HG02763 (cell line): Measurements from ENCODE around the gene TADA3.
A peak's percentile ranks its signal among the peaks of the same experiment; 100 is the strongest.

Experiments used
- ATAC-seq: cut with Tn5 transposase; IDR thresholded peaks from one replicate; pipeline ENCODE4 v1.9.1; 2021; ENCODE audit warnings: mild to moderate bottlenecking, moderate library complexity; ENCODE audit not compliant: unreplicated experiment

The TADA3 gene

DNA sequence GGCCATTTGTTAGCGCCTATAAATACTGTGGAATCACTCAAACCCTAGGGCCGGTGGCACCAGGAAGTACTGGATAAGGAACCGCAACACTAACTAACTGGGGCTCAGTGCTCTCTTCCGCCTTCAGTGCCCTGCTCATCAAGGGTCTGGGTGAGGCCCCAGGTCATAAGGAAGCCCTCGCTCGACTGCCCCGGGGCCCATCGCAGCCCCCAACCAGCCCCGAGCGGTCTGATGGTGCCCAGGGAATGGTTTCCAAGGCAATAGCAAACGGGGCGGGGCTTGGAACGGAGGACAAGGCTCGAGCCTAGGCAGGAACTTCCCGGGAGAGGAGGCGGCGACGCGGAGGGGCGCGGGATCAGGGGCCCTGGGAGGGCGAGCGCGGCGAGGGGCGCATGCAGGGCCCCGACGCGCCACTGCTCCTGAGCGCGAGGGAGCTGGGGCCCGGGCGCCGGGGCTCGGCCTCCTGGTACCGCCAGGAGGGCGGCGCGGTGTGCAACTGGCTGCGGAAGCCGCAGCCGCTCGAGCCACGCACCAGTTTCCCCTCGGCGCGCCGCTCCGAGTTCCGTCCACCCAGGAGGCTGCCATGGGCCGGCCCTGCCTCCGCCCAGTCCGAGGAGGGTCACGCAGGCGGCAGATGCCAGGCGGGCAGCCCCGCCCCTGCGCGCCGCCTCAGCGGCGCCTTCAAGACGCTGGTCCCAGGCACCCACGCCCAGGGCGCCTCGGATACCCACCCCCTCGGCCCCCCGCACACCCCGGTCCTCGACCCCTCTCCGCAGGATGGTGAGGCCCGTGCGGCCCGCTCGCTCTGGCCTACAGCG, 17.6 kb upstream of the TADA3 start, which contains the start of gene TTLL3:
Gene TTLL3, plus strand, starts transcription at position 648 of the 818 bp plus-strand sequence. CDS start 400 bp downstream, outside the sequence.
- peak; percentile 37 for ATAC-seq

DNA sequence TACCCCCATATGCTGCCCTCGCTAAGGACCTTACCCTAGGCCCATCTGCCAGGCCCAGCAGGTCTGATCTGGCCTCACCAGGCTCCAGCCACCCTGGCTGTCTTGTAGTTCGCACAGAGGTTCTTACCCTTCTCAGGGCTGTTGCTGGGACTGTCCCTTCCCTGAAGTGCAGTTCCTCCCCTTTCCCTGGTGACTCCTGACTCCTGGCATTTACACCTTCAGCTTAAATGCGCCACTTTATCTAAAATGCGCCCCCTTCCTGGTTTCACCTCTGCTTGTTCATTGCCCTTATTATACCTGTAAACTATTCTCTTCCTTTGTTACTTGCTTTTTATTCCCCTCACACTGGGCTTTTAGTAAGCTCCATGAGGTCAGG, 17.0 kb upstream of the TADA3 start:
- ATAC-seq, result peak; percentile 13

DNA sequence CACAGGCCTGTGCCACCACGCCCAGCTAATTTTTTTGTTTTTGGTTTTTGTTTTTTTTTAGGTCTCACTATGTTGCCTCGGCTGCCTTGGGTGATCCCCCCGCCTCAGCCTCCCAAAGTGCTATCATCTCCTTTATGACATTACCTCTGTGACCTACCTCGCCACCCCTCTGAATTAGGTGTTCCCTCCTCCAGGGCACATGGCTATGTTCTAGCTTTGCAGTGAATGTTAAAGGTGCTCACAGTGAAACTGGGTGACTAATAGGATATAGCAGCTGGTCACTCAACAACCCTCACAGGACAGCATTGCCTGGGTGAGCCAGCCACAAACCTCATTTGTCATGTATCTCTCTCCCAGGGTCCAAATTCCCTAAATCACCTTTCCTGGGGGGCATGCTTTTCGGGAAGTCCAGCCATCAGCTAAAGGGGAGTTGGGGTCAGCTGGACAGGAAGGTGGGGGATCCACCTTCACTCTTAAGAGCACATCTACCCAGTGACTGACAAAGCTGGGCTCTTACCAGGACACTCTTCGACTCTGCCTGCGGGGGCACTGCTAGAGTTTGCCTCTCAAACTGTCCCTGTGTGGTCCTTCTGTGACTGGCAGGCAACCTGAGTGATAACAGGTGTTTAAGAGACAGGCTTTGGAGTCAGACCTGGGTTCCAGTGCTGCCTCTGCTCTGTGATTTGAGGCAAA, 16.2 kb upstream of the TADA3 start:
- ATAC-seq, result no peak

DNA sequence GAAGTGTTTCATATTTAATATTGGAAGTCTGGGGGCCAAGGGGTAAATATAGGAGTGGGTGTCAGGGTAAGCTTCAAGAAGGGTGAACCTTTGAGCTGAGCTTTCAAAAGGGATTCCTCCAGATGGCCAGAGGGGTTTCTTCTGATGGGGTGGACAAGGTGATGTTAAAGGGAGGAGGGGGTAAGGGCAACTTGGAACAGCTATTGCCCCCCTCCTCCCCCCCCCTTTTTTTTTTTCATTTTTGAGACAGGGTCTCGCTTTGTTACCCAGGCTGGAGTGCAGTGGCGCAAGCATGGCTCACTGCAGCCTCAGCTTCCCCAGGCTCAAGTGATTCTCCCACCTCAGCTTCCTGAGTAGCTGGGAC, 15.7 kb upstream of the TADA3 start:
- ATAC-seq, result no peak

DNA sequence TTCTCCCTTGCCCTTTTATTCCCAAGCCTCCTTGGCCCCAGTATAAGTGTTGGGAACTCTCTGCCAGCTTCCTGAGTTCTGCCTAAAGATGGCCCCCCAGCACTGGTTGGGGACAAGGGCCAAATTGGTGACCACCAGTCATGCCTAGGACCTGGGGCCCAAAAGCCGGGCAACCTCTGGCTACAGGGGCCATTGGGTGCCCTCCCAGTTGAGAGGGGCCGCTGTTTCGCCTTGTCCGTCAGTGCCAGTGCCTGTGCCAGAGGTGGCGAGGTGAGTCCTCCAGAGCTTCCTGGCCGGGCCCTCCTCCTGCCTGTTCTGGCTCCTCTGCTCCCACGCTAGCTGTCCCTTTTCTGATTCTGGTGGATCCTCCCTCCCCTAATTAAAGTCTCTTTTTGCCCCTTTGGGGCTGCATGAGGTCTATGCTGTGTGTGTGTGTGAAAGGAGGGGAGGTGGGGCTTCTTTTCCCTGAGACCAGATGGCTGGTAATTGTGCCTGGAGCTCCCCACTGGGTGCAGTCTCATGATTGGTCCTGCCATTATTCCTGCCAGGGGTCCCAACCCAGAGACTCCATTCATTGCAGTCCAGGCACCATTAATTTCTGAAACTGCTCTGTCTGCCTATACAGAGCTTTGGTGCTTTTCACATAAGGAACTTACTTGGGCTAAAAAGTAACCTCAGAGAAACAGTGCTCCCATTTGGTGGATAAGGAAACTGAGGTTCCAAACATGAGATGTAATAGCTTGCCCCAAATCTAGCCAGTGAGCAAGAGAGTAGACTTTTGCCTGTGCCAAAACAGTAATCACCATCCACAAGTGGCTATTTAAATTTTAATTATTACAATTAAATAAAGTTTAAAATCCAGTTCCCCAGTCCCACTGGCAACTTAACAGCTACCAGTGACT, 14.7 kb upstream of the TADA3 start:
- ATAC-seq, result no peak

DNA sequence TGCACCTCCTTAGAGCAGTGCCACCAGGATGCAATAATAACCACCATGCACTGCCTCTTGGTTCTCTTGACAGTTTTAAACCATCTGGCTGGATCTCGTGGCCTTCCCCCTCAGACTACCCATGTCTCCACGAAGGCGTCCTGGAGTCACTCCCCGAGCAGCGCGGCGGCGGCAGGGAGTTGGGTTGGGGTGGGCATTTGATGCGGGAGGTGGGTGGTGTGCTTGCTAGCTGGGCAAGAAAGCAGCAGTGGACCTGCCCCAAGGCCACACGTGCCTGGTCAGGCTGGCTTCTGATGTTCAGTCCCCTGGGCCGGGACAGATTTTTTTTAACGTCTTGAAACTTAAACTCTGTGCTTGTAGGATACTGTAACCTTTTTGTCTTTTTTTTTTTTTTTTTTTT, 13.9 kb upstream of the TADA3 start:
- ATAC-seq, result no peak

DNA sequence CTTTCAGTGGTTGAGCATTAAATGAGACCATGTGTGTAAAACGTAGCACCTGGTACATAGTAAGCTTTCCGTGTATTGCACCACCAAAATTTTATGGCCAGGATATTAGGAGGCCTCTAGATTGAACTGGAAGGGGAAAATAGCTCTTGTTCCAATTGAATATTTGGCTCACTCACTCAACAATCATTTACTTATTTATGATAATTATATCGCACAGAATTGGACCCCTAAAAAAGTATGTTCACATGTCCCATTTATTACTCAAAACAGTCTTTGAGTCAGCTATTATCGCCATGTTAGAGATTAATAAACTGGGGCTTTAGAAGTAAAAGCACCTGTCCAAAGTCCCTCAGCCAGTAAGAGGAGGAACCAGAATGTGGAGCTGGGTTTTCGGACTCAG, 12.7 kb upstream of the TADA3 start:
- no peak for ATAC-seq

DNA sequence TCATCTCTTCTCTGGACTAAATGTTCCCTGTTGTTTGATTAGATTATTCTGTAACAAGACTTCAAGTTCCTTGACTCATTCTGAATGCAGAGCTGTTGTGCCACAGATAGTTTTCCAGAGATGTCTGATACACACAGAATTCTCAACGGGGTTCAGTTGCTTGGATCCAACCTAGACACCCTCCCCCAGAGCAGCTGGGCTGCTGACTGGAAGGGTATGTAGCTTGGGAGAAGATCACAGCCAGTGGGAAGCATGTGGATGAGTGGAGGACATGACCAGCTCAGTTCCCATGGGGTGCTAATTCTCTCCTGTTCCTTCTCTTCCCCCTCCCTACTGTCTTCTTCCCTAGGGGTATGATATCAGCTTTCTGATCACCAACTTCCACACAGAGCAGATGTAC, 11.2 kb upstream of the TADA3 start:
- ATAC-seq, result no peak

DNA sequence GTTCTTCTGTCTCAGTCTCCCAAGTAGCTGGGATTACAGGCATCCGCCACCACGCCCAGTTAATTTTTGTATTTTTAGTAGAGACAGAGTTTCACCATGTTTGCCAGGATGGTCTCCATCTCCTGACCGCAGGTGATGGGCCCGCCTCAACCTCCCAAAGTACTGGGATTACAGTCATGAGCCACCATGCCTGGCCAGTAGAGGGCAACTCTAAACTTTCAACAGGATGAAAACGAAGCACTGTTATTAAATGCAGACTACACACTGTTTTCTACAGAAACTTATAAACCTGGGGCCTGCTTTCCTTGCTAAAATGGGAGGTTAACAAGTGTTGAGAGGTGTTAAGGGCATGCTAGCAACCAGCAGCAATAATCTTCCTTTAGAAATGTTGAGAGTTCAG, 8.3 kb upstream of the TADA3 start:
- no peak for ATAC-seq

DNA sequence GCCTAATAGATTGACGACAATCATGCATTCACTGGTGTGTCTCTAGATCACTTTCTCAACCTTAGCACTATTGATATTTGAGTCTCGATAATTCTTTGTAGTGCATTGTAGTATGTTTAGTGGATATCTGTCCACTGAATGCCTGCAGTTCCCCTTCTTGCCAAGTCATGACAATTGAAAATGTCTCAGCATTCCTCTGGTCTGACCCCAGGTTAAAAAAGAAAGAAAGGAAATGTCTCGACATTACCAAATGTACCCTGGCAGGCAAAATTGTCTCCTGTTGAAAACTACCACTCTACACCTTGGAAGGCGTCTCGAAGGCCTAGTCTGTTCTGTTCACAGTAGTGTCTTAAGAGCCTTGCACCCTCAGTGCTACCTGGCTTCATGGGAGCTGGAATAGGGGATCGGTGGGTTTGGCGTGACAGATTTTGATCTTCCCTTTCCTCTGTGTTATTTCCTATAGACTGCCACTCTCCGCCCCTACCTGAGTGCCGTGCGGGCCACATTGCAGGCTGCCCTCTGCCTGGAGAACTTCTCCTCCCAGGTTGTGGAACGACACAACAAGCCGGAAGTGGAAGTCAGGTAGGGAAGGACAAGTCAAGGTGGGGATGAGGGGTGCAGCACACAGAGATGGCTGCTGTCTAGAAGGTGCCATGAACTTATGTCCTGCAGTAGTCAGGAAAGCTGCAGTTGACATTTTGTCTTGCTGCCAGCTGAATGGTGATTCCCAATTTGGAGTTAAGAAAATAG, 5.1 kb upstream of the TADA3 start:
- no peak for ATAC-seq

DNA sequence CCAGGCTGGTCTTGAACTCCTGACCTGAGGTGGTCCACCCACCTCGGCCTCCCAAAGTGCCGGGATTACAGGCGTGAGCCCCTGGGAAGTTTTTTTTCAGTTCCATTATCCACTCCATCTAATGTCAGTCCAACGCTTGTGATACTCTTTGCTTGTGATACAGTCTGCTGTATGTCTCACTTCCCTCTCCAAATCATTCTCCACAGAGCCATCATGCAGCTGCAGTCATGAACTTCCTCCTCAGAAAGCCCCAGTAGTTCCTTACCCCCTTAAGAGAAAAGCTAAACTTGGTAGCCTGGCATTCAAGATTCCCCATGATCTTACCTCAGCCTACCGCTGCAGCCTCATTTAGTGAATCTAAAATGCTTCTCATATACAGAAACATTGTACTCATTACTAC, 2.9 kb upstream of the TADA3 start:
- ATAC-seq, result no peak

DNA sequence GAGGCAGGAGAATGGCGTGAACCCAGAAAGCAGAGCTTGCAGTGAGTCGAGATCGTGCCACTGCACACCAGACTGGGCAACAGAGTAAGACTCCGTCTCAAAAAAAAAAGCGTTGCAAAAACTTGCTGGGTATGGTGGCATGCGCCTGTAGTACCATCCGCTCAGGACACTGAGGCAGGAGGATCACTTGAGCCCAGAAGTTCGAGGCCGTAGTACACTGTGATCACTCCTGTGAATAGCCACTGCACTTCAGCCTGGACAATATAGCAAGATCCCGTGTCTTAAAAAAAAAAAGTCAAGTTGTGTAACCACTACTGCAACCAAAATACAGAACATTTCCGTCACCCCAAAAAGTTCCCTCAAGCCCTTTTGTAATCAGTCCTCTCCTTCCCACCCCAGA, 2.1 kb upstream of the TADA3 start:
- no peak for ATAC-seq

DNA sequence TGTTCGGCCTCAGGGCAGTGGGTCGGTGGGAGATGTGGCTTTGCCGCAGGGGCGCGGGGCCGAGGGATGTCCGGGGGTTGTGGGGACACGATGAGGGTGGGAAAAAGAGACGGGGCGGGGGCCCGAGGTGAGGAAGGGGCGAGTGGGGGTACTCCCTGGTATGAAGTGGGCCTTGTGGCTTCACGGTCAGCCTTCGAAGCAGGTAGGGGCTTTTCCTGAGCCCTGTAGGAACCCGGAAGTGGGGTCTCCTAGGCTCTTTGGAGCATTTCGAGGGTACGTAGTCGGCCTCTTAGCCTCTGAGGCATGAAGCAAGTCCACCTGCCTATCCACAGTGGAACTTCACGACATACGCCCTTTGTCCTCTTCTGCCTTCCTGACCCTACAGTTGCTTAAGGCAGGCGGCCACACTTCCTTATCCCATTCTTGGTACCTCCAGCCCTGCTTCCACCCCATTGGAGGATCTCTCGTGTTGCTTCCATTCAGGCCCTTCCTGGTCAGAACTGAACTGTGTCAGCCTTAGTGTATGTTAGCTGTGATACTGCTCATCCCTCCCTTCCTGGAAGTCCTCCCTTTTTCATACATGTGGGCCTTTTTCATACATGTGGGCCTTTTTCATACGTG, 998 bp upstream of the TADA3 start:
- ATAC-seq, result no peak

DNA sequence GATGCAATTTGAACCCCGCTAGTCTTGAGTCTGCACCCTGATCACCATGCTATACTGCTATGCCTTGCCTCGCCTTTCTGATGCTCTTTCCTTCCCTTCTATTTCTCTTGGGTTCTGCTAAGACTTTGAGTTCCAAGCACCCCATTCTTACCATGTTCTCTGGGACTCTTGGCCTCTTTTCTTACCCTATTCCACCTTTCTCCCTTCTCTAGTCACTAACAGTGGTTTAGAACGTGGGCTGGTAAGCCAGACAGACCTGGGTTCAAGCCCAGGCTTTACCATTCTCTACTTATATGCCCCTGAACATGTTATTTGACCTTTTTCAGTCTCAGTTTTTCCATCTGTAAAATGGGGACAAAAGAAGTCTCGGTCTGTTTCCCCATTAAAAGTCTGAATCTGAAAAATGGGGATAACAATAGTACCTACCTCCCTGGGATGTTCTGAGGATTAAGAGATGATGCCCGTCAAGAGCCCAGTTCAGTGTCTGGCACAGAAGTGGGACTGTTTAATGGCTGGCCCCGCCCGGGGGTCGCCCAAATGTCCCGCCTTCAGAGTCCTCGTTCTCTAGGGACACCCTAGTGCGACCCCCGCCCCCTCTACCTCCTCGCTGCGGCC, 376 bp downstream of the TADA3 start:
- no peak for ATAC-seq

DNA sequence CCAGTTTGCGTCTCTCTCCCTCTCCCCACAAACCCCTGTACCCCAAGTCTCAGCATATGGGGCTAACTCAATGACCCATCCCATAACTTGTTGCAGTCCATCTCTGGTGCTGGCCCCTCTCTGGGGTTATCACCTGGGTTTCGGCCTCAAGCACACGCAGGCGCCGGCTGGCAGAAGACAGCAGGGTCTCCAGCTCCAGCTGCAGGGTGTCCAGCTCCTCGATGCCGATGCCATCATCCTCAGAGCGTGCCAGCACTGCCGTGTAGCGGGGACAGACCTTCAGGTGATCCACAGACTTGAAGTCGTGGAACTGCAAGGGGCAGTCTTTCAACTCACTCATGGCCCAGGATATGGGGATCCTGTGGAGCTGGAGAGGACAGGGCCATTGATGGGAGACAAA, 1.1 kb downstream of the TADA3 start:
- no peak for ATAC-seq

DNA sequence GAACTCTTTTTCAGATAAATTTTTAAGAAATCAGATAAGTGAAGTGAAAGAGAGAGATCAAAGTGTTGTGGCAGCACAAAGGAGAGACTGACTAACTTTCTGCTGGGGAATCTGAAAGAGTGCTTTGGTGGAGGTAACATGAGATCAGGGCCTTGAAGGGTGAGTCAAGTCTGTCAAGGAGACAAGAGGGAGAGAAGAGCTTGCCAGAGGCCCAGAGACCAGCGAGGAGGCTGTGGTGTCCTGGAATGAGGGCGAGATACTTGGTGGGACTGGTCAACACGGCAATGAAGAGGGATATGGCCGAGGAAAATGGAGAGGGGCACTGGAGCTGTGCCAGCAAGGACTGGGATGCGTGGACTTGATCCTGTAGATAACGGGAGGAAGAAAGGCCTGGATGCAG, 4.6 kb downstream of the TADA3 start:
- ATAC-seq, result no peak

DNA sequence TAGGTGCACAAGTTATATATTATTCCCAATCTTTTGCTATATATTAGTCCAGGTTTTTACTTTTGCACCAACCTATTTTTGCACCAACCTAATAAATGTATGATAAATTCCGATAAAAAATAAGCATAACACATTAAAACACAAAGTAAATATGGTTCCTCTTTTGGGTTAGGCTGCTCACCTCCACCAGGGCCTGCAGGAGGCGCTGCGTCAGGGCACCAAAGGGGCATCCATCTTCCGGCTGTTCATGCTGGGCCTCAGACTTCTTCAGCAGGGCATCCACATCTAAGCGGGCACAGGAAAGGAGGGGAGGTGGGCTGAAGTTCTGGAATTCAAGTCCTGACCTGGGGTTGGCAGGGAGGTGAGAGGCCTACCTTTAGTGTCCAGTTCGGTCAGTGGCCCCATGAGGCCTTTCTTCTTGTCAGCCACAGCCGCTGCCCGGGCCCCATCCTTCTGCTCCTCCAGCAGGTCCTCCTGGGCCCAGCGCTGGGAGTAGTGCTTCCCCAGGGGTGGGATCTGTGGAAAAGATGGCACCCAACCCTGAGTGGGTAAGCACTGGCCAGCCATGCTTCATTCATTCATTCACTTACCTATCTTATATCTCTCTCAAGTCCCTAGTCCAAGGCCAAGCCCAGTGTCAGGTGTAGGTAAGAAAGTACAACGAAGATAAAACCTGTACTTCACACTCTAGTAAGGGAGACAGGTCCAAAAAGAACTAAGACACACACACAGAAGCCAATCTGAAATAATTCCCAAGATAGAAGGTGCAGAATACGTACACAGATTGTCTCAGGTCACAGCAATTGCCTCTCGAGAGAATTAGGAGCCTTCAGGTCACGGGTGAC, 5.2 kb downstream of the TADA3 start:
- ATAC-seq, result no peak

DNA sequence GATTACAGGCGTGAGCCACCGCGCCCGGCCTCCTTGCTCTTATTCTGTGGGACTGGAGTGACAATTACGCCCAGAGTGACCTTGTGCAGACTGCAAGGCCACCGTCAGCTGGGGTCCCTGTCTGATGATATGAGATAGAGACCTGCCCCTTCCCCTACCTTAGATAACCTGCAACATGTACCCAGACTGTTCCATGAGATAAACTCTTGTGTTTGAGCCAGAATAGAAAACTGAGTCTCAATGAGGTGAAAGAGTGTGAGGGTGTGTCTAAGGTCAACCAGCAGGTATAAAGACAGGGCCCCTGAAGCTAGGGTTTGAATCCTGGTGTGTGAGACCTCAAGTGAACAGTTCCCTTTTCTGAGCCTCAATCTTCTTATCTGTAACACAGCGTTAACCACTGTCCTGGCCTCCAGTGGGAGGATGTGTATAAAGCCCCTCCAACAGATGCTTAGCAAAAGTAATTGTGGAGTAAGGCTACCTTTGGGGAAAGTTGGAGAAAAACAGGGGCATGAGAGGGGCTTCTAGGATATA, 6.0 kb downstream of the TADA3 start:
- ATAC-seq, result no peak

DNA sequence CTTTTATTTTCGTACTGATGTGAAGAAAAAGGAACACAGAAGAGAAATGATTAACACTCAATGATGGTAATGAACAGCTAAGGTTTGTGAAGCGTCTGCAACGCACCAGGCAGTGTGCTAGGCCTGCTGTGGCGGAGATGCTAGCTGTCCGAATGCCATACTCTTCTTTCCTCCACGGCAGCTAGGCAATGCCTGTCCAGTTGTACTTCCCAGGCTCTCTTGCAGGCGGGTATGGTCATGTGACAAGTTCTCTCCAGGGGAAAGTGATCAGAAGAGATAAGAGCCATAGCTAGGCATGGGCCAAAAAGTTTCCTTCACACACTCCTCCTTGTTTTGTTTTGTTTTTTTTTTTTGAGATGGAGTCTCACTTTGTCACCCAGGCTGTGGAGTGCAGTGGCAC, 6.7 kb downstream of the TADA3 start:
- no peak for ATAC-seq
